HepG2 (cell line): ENCODE data around the gene RCN1. TPM values are rescaled to one million over a fixed set of nuclear protein-coding genes. Genes with fewer than 3 reads are reported as not detected.

Experiments used
- ATAC-seq: fragments of 200-7000 bp; cut with Tn5 transposase; 3 replicates; pipeline ENCODE4 v1.9.1; 2020; ENCODE audit warnings: mild to moderate bottlenecking, moderate library complexity
- BruUV-seq: library from RNA; stranded (reverse); fragments of 400-500 nt; replicated peaks from 2 replicates; lab custom pipeline; 2021; lab: Mats Ljungman, UMichigan
- CTCF ChIA-PET: fragments of 300-600 bp; formaldehyde crosslinking; extraction: SDS; loops from one replicate; lab custom pipeline; 2021; ENCODE audit warnings: low total read pairs, inconsistent platforms, low intra/inter-chr PET ratio; lab: Yijun Ruan, JAX
- POLR2A ChIA-PET: fragments of 350-600 bp; sonication (Branson Sonifier 250); formaldehyde crosslinking; loops from one replicate; lab custom pipeline; 2020; ENCODE audit warnings: antibody characterized with exemption, inconsistent platforms; lab: Yijun Ruan, JAX
- DNase-seq: peaks from one replicate; pipeline ENCODE4 v3.0.0-alpha.2; 2015; ENCODE audit warnings: low spot score
- FAIRE-seq: peaks from 3 replicates; lab custom pipeline; 2011; peaks lifted over from hg19 to GRCh38; lab: Jason Lieb, UNC
- H2AFZ ChIP-seq: one replicate; pipeline ENCODE4 v1.6.1; 2011; ENCODE audit warnings: low read length, inconsistent platforms
- H3K27ac ChIP-seq: fragments of 300-600 bp; 3 replicates; pipeline ENCODE4 v1.8.0; 2011; ENCODE audit warnings: mixed run types, mild to moderate bottlenecking, mixed read lengths, low read length, inconsistent platforms; ENCODE audit not compliant: insufficient read depth; ENCODE audit errors: extremely low read length
- H3K27me3 ChIP-seq, 2 experiments: fragments of 200-600 bp in 1 of 2; 2 replicates in 1 of 2; 3 replicates in 1 of 2; pipeline versions ENCODE4 v1.6.0 to v1.8.0; 2011; ENCODE audit warnings: low read length in 2 of 2, mild to moderate bottlenecking in 2 of 2, moderate library complexity in 2 of 2, inconsistent platforms in 1 of 2; ENCODE audit not compliant: insufficient read depth in 2 of 2, control insufficient read depth in 1 of 2
- H3K36me3 ChIP-seq, 2 experiments: fragments of 200-600 bp in 1 of 2; replicated peaks in 1 of 2; 2 replicates in 1 of 2; 3 replicates in 1 of 2; pipeline versions ENCODE4 v1.5.1 to v1.8.0; 2011; ENCODE audit warnings: low read length in 2 of 2, inconsistent platforms in 1 of 2; ENCODE audit not compliant: insufficient read depth in 2 of 2, control insufficient read depth in 1 of 2
- H3K4me1 ChIP-seq: 2 replicates; pipeline ENCODE4 v1.5.1; 2012; ENCODE audit warnings: low read length, inconsistent platforms; ENCODE audit not compliant: insufficient read depth
- H3K4me2 ChIP-seq: 2 replicates; pipeline ENCODE4 v1.6.0; 2011; ENCODE audit warnings: low read depth, low read length, inconsistent platforms
- H3K4me3 ChIP-seq, 3 experiments: fragments of 200-600 bp in 1 of 3; sonication (generic), shearing (Covaris generic) in 1 of 3; replicated peaks in 1 of 3; 2 replicates each; pipeline ENCODE4 v1.5.1; 2011 to 2016; ENCODE audit warnings: low read length in 3 of 3, inconsistent platforms in 2 of 3, low read depth in 2 of 3, mild to moderate bottlenecking in 2 of 3, control low read depth in 1 of 3, mixed read lengths in 1 of 3; ENCODE audit not compliant: insufficient read depth in 1 of 3
- H3K79me2 ChIP-seq: one replicate; pipeline ENCODE4 v1.6.1; 2011; ENCODE audit warnings: low read length, inconsistent platforms; ENCODE audit not compliant: insufficient read depth
- H3K9ac ChIP-seq: 2 replicates; pipeline ENCODE4 v1.6.0; 2011; ENCODE audit warnings: mild to moderate bottlenecking, low read depth, low read length, inconsistent platforms; ENCODE audit not compliant: insufficient read depth
- H3K9me3 ChIP-seq: 2 replicates; pipeline ENCODE4 v1.5.1; 2012; ENCODE audit warnings: mild to moderate bottlenecking, low read length
- H4K20me1 ChIP-seq: 2 replicates; pipeline ENCODE4 v1.6.0; 2011; ENCODE audit warnings: inconsistent platforms, mild to moderate bottlenecking, low read length, moderate library complexity; ENCODE audit not compliant: insufficient read depth
- CREB1 ChIP-seq, 2 experiments: fragments of 450-650 bp in 1 of 2; IDR thresholded peaks; 2 replicates each; pipeline ENCODE4 v1.6.1; 2016 to 2017; ENCODE audit warnings: control low read depth in 1 of 2, mild to moderate bottlenecking in 1 of 2, missing compliant biosample characterization in 1 of 2, missing genetic modification characterization in 1 of 2
- GABPB1 ChIP-seq: IDR thresholded peaks from 2 replicates; pipeline ENCODE4 v1.6.1; 2016; ENCODE audit warnings: mild to moderate bottlenecking, missing genetic modification reagents, moderate library complexity, missing compliant biosample characterization
- GLI4 ChIP-seq: sonication (generic); formaldehyde crosslinking; IDR thresholded peaks from 2 replicates; pipeline ENCODE4 v1.5.1; 2020; ENCODE audit warnings: missing genetic modification reagents, mild to moderate bottlenecking, moderate library complexity, borderline replicate concordance
- JUND ChIP-seq: sonication (generic); formaldehyde crosslinking; IDR thresholded peaks from 2 replicates; pipeline ENCODE4 v1.8.0; 2022; ENCODE audit warnings: mild to moderate bottlenecking, missing genetic modification reagents
- LRRFIP1 ChIP-seq: sonication (generic); formaldehyde crosslinking; conservative IDR thresholded peaks from 2 replicates; pipeline ENCODE4 v1.4.0; 2020; ENCODE audit warnings: missing genetic modification reagents
- MXI1 ChIP-seq: IDR thresholded peaks from 3 replicates; pipeline ENCODE4 v1.6.1; 2012; ENCODE audit warnings: low read depth, low read length, inconsistent platforms, borderline replicate concordance
- RBAK ChIP-seq: sonication (generic); formaldehyde crosslinking; IDR thresholded peaks from 2 replicates; pipeline ENCODE4 v1.5.1; 2020; ENCODE audit warnings: mild to moderate bottlenecking, missing genetic modification reagents
- REPIN1 ChIP-seq: sonication (generic); formaldehyde crosslinking; IDR thresholded peaks from 2 replicates; pipeline ENCODE4 v1.8.0; 2022; ENCODE audit warnings: missing genetic modification reagents, low read depth, mild to moderate bottlenecking, borderline replicate concordance
- SALL1 ChIP-seq: sonication (generic); formaldehyde crosslinking; IDR thresholded peaks from 2 replicates; pipeline ENCODE4 v1.8.0; 2022; ENCODE audit warnings: mild to moderate bottlenecking, missing genetic modification reagents
- ZBTB34 ChIP-seq: sonication (generic); formaldehyde crosslinking; IDR thresholded peaks from 2 replicates; pipeline ENCODE4 v1.8.0; 2022; ENCODE audit warnings: mild to moderate bottlenecking, missing genetic modification reagents
- ZBTB38 ChIP-seq: sonication (generic); formaldehyde crosslinking; IDR thresholded peaks from 2 replicates; pipeline ENCODE4 v1.5.1; 2020; ENCODE audit warnings: mild to moderate bottlenecking, missing genetic modification reagents
- ZSCAN31 ChIP-seq: sonication (generic); formaldehyde crosslinking; IDR thresholded peaks from 2 replicates; pipeline ENCODE4 v1.5.0; 2020; ENCODE audit warnings: low read depth, mild to moderate bottlenecking, missing genetic modification reagents
- WGBS: methylation state at CpG from one replicate; pipeline ENCODE4 v1.1.6; 2017; ENCODE audit warnings: low lambda C conversion rate; 5-methylcytosine and 5-hydroxymethylcytosine counted together
- in situ Hi-C: cut with HindIII; loops from 2 replicates; pipeline ENCODE4 v1.10.0; 2017; ENCODE audit warnings: low pct_unique_long_range_greater_than_20kb; ENCODE audit not compliant: extremely low pct_ligation_motif_present
- intact Hi-C: fragments of 100-400 bp; cut with micrococcal nuclease; formaldehyde crosslinking; loops from one replicate; pipeline ENCODE4 v1.10.0; 2022; ENCODE audit not compliant: unreplicated experiment
- polyA plus RNA-seq, 8 experiments: library from polyadenylated mRNA; depleted of rRNA in 3 of 8; stranded (reverse) in 7 of 8; unstranded in 1 of 8; fragments of >200 nt; fragmentation: Illumina TruSeq in 4 of 8; extraction: Trizol in 4 of 8; gene quantifications; 2 replicates each; pipeline versions ENCODE4 v1.2.1 to v1.2.3, GENCODE V29; 2011 to 2016; ENCODE audit warnings: low read depth in 4 of 8, missing spikeins in 1 of 8, mixed read lengths in 1 of 8; ENCODE audit not compliant: insufficient read depth in 1 of 8
- total RNA-seq, 5 experiments: library from RNA; depleted of rRNA; stranded (reverse); fragments of >200 nt; fragmentation: Illumina TruSeq; extraction: Trizol; gene quantifications; 2 replicates each; pipeline ENCODE4 v1.2.3, GENCODE V29; 2016; ENCODE audit warnings: low read depth in 1 of 5

The RCN1 gene
- total and polyA plus RNA-seq, 2 of the 13 experiments (the other 11 are each of a cell fraction or from before 2014, with no cell fraction given), result 22.0 to 28.5 TPM

- Histone ChIP-seq H3K27ac (no peak overlapping the region), H3K36me3 (no peaks in the 10 kb centered on the region), H4K20me1 (peaks cover 3% of the 10 kb centered on the region; the same call in 1 of the 2 replicates), H2AFZ (no peak overlapping the region), H3K4me1 (peaks cover 14% of the 10 kb centered on the region), H3K4me2 (no peak overlapping the region), H3K27me3 (peaks cover 2 to 50% of the 10 kb centered on the region in 2 experiments), H3K9ac (no peak overlapping the region), H3K4me3 (no peak overlapping the region), H3K9me3 (no peaks in the 10 kb centered on the region), H3K79me2 (no peaks in the 10 kb centered on the region)
- FAIRE-seq (no peak), DNase-seq (no peak), ATAC-seq (no peak)
- ChIA-PET POLR2A (no interaction called here), CTCF (no interaction called here)
- TF ChIP-seq GABPB1 (CRISPR knock-in tag) (no peak), CREB1 (IDR thresholded peaks at IDR 0.05) (no peak), CREB1 (CRISPR knock-in tag; IDR thresholded peaks at IDR 0.05) (no peak), ZBTB34 (CRISPR knock-in tag) (no peak), LRRFIP1 (CRISPR knock-in tag) (no peak), ZSCAN31 (CRISPR knock-in tag) (no peak), SALL1 (CRISPR knock-in tag) (no peak), RBAK (CRISPR knock-in tag) (no peak), GLI4 (no peak), MXI1 (no peak), REPIN1 (CRISPR knock-in tag) (no peak), ZBTB38 (no peak), JUND (no peak)
- in situ Hi-C loops (no loop called here), intact Hi-C loops (no loop called here)
- 3% methylated on average over 10 of the region's 10 CpGs for WGBS
- BruUV-seq, result no TSS peak
Observed at GRCh38 chr11:32113200-32113919, 22.5 kb downstream of the RCN1 start.
